ENCODE measurements around the gene ZBTB12. TPM values are rescaled to one million over a fixed set of nuclear protein-coding genes. Genes with fewer than 3 reads are reported as not detected.

The ZBTB12 gene
- total and polyA plus RNA-seq, 2 of the 13 experiments (the other 11 are each of a cell fraction or from before 2014, with no cell fraction given), result 4.8 to 6.0 TPM

- Histone ChIP-seq H3K4me3 (replicated peaks in 1 of 3; ENCODE audit: insufficient read depth in 1 of 3, low read depth in 2 of 3, low read length in 3 of 3) (peak within 1 kb of the TSS; percentile 89 to 100 (median 96)), H3K36me3 (replicated peaks in 1 of 2; ENCODE audit: control insufficient read depth in 1 of 2, insufficient read depth in 2 of 2, low read length in 2 of 2) (peaks cover 11 to 20% of the 10 kb centered on the region in 2 experiments), H3K79me2 (ENCODE audit: insufficient read depth, low read length) (peaks cover 26% of the 10 kb centered on the region), H3K4me1 (ENCODE audit: insufficient read depth, low read length) (peaks cover 39% of the 10 kb centered on the region), H3K4me2 (ENCODE audit: low read depth, low read length) (peak within 1 kb of the TSS; percentile 98), H3K9me3 (ENCODE audit: low read length) (no peaks in the 10 kb centered on the region), H3K27me3 (ENCODE audit: control insufficient read depth in 1 of 2, insufficient read depth in 2 of 2, low read length in 2 of 2) (peaks cover 0 to 7% of the 10 kb centered on the region in 2 experiments; a peak in 1 of 5 replicates), H4K20me1 (ENCODE audit: insufficient read depth, low read length) (no peaks in the 10 kb centered on the region), H3K27ac (ENCODE audit: extremely low read length, insufficient read depth, low read length) (peak within 1 kb of the TSS; percentile 73), H3K9ac (ENCODE audit: insufficient read depth, low read depth, low read length) (peak within 1 kb of the TSS; percentile 84), H2AFZ (ENCODE audit: low read length) (peak within 1 kb of the TSS; percentile 66)
- FAIRE-seq (peak; percentile 63), DNase-seq (ENCODE audit: low spot score) (peak; percentile 76), ATAC-seq (peak; percentile 70)
- in situ Hi-C loops (cut with HindIII; ENCODE audit: extremely low pct_ligation_motif_present, low pct_unique_long_range_greater_than_20kb), result no loop called here
- 2% methylated on average over 23 of the region's 49 CpGs for WGBS (ENCODE audit: low lambda C conversion rate)
- TSS peak; percentile 91 for BruUV-seq (replicated peaks)
- POLR2A ChIA-PET, result interaction anchor here (0.6 to 4.7 kb wide), 26 partner anchors 10 to 1074 kb away, joined by 3 to 41 read pairs (median 6); partner anchors contain the start of genes APOM, C2, C6orf47 and CFB
- intact Hi-C loops (cut with micrococcal nuclease; ENCODE audit: unreplicated experiment), result loop anchor here (1.0 to 5.0 kb wide), 4 partner anchors 33 to 65 kb away; no protein-coding TSS in a partner anchor
- CTCF ChIA-PET (ENCODE audit: low intra/inter-chr PET ratio, low total read pairs), result no interaction called here
- TF ChIP-seq HOXA3 (CRISPR knock-in tag; IDR thresholded peaks at IDR 0.05) (peak; percentile 61), ZNF138 (CRISPR knock-in tag; IDR thresholded peaks at IDR 0.05; ENCODE audit: low read depth) (peak; percentile 80), ZBTB40 (IDR thresholded peaks at IDR 0.05) (no peak), ZBTB40 (CRISPR knock-in tag; IDR thresholded peaks at IDR 0.05) (peak; percentile 52; the same call in 1 of the 2 replicates), PATZ1 (CRISPR knock-in tag; IDR thresholded peaks at IDR 0.05) (no peak), ZFY (CRISPR knock-in tag; IDR thresholded peaks at IDR 0.05) (0 out of 2 replicates have a peak, but pooled peaks have one; percentile 29), ZMYM3 (CRISPR knock-in tag; IDR thresholded peaks at IDR 0.05) (peak; percentile 53; the same call in 1 of the 2 replicates), ZNF598 (CRISPR knock-in tag; IDR thresholded peaks at IDR 0.05; ENCODE audit: borderline replicate concordance) (peak; percentile 97; the same call in 1 of the 2 replicates), MXD3 (CRISPR knock-in tag; IDR thresholded peaks at IDR 0.05) (0 out of 2 replicates have a peak, but pooled peaks have one; percentile 39), JUND (CRISPR knock-in tag; IDR thresholded peaks at IDR 0.05) (0 out of 2 replicates have a peak, but pooled peaks have one; percentile 14)
Observed at GRCh38 chr6:31897612-31898382, 4.1 kb downstream of the ZBTB12 start, which contains the start of gene EHMT2. Gene EHMT2, minus strand, starts transcription at chr6:31897698. Its CDS starts 21 bp downstream, at chr6:31897677.

All from HepG2 (cell line).